IPS DF 19.7 (cell line): ENCODE results near the gene MGAT5B.
"Not testable (repeated sequence)": the region's sequence is repeated elsewhere in the genome, so short reads cannot be mapped to it uniquely, and the experiment has no call there.

Source experiments
- DNase-seq: peaks from one replicate; pipeline ENCODE4 v3.0.0-alpha.2; 2013; ENCODE audit warnings: low read depth, low spot score

MGAT5B gene

GRCh38 chr17:76848670-76849069, 19.5 kb upstream of the MGAT5B start:
- no peak for DNase-seq

DNA sequence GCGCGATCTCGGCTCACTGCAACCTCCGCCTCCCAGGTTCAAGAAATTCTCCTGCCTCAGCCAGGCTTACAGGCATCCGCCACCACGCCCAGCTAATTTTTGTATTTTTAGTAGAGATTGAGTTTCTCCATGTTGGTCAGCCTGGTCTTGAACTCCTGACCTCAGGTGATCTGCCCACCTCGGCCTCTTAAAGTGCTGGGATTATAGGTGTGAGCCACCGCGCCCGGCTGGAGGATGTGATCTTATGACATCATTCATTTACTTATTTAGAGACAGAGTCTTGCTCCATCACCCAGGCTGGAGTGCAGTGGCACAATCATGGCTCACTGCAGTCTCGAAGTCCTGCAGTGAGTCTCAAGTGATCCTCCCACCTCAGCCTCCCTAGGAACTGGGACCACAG, 19.0 kb upstream of the MGAT5B start:
- DNase-seq: not testable (repeated sequence)

- DNase-seq: no peak
Measured at GRCh38 chr17:76852843-76853242, 15.4 kb upstream of the MGAT5B start.

- DNase-seq: no peak
Measured at GRCh38 chr17:76855105-76855504, 13.1 kb upstream of the MGAT5B start.

DNA sequence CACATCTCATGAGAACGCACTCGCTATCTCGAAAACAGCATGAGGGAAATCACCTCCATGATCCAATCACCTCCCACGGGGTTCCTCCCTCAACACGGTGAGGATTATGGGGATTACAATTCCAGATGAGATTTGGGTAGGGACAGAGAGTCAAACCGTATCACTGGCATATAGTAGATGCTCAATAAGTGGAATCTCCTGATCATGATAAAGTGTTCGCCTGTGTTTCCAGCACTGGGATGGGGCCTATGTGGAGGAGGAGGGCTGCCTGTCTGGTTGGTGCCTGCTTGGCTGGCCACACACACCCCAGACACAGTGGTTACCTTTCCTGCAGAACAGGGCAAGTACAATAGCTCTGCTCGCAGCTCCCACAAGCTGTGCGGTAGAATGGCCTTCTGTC, 6.1 kb upstream of the MGAT5B start:
- no peak for DNase-seq

DNA sequence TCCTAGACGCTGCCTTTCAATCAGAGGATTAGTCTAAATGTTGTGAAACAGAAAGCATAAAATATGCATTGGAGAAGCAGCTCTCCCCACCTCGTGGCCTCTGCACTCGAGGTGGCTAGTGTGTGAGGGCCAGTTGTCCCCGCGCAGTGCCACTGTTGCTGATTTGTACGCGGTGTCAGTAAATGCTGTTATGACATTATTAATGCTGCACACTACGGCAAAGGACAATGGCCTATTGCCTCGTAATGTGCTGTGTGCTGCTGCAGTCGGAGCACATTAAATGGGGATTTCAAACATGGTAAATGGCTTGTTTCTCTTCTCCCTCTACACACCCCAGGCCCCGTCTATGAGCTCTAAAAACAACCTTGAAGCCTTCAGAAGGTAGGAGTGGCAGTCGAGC, 5.7 kb upstream of the MGAT5B start:
- no peak for DNase-seq

- no peak for DNase-seq
Measured at GRCh38 chr17:76864024-76864423, 4.2 kb upstream of the MGAT5B start.

DNA sequence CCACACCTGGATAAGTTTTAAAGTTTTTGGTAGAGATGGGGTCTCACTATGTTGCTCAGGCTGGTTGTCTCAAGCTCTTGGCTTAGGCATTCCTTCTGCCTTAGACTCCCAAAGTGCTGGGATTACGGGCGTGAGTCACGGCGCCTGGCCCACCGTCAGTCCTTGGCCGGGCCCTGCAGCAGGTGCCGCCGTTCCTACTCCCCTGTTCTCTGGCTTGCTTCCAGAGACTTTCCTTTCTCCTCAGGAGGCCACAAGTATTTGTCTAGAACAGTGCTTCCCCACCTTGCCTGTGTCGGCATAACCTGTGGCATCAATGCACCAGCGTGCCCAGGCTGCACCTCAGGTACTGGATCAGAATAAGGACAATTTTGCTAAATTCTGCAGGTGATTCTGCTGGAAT, 3.0 kb upstream of the MGAT5B start:
- no peak for DNase-seq

GRCh38 chr17:76866203-76866602, 2.0 kb upstream of the MGAT5B start:
- DNase-seq: no peak

DNA sequence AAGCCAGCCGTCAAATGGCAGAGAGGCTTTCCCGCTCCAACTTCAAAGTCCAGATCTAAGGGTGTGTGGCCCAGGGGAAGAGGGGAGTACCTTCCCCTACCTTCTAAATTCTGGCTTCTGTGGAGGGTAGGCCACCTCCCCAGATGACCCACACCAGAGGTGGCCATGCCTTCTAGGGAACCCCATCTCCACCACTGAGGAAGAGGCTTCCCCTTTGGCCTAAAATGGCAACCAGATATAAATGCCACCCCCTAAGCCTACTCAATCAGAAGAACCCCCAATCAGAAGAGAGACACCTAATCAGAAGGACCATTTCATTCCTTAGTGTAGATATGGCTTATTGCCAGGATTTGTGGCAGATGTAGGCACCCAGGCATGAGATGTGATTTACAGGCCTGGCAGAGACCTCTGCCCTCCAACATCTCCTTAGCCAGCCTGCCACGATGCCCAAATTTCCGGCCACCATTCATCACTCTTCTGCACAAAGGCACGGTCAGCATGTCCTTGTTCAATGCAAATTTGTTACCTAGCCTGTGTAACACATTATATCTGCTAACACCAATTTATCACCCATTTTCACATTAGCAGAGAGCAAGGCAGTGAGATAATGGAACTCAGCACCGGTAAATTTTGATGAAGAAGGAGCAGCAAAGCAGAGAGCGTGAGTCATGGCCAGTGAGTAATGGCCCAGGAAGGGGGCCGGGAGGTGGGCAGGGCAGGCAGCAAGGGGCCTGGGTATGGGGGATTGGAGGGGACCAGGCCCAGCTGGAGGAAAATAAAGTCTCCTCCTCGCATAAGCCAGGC, 1.2 kb upstream of the MGAT5B start:
- DNase-seq: no peak

DNA sequence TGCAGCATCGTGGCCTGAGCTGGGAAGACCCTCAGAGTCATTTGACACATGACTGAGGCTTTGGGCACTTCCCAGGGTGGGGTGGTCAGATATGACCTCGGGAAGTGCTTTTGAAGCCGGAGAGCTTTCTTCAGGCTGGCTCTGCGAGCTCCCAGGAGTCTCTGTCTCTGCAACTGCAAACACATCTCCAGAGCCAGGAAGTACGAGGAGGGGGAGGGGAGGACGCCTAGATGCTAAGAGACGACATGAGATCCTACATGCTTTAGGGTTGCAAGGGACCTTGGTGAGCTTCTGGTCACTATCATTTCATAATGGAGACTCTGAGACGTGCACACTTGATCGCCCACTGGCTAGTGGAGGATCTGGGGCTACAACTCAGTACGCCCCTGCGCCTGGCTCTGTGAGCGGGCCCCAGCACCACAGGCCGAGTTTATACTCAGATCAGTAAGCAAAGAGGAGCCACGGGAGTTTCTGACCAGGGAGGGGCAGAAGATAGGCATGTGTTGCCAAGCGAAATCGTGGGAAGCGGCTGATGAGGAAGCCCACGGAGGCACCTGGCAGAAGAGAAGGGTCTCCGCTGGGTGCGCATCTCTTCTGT, 527 bp upstream of the MGAT5B start:
- no peak for DNase-seq

DNA sequence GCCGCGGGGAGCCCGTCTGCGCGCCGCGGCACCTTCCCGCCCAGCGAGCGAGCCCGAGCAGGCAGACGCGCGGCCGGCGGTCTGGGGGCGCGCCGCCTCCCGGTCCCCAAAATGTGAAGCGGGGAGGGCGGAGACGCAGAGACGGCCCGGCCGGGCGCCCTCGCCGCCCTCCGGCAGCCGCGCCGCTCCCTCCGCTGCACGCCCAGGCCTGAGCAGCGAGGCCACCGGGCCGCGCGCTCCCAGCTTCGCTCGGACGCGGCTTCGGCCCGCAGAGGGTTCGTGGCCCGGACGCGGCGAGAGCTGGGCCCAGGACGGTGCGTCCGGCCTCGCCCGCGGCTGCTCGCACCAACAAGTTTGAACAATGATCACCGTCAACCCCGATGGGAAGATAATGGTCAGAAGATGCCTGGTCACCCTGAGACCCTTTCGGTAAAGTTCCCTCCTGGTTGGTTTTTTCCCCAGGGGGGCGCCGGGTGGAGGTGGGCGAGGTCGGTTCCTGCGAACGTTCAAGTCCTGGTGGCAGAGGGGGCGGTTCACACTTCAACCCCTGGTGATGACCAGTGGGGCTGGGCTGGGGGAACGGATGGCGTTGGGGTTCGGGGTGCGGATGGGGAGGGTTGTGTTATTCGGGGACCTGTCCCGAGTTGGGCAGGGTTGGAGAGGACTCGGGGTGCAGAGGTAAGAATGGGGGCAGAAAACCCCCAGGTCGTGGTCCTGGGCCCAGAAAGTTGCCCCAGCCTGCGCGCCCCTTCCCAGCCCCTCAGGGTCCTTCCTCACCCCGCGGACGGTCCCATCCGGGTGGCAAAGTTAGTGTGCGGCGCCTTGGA, 678 bp downstream of the MGAT5B start:
- no peak for DNase-seq

DNA sequence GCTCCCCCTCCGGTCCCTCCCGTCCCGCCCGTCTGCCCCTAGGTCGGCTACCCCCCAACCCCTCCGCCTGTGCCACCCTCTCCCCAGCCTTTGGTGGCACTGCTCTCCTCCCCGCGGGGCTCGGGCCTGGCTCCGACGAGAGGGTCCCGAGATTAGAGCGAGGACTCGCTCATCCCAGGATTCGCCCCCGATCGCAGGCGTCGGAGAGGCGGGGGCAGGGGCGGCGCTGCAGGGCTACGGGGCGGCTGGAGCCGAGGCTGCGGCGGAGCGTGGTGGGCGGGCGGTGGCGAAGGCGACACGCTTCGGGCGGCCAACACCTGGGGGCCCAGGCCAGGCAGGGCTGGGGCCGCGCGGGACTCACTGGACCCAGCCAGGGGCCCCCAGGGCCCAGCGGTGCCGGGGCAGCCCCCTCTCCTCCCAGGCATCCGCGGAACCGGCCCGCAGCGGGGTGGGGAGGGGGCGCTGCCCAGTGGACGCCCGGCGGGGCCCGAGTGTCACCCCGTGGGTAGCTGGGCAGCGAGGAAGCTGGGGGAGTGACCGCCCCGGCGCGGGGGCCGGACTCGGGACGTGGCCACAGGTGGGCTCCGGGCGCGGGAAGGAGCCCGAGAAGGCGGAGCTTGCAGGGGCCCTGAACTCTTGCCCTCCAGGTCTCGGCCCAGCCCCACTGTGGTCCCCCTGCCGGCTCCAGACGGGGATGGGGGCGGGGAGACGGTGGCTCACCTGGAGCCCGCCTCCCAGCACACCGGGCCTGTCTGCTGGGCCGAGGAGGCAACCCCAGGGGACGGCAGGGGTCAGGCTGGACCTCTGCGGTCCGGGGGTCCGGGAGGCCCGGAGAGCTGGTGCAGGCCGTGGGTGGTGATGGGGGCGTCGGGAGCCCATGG, 1.5 kb downstream of the MGAT5B start:
- DNase-seq: no peak

DNA sequence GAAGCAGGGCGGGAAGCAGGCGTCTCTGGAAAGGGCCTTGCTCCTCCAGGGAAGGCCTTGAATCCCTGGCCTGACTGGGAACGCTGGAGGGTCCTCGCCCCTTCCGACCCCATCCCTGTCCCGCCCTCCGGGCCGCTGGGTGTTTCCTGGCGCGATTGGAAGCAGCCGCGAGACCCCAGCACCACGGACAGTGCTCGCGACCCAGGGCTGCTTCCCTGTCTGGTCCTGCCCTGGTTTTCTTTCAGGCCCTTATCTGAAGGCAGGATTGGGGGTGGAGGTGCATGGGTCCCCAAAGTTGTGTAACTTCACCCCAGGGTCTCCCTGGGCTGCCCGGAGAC, 2.1 kb downstream of the MGAT5B start:
- no peak for DNase-seq

- no peak for DNase-seq
Measured at GRCh38 chr17:76871668-76872067, 3.5 kb downstream of the MGAT5B start.

DNA sequence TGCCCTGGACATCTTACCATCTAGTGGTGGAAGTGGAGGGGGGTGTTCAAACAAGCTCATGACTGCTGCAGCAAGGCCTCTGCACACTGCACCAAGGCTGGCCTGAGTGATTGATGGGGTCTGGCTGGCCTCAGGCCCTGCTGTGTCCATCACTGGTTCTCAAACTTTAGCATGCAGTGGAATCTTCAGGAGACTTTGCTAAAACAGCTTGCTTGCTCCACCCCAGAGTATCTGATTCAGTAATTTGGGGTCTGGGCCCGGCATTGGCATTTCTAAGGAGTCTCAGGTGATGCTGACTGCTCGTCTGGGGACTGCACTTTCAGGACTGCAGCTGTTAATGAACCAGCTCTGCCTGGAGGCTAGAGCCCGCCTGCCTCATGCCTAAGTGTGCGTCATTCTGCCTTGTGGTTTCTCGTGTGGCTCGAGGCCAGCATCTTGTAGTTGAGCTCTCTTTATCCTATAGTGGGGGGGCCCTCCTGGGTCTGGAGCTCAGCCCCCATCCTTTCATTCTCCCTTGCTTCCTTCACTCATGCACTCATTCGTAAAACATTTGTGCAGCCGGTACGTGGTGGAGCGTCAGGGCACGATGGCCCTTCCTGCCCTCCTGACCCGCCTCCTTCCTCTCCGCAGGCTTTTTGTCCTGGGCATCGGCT, 4.1 kb downstream of the MGAT5B start:
- DNase-seq: no peak

- no peak for DNase-seq
Measured at GRCh38 chr17:76872874-76873221, 4.6 kb downstream of the MGAT5B start.

GRCh38 chr17:76873856-76874255, 5.7 kb downstream of the MGAT5B start:
- DNase-seq: no peak

DNA sequence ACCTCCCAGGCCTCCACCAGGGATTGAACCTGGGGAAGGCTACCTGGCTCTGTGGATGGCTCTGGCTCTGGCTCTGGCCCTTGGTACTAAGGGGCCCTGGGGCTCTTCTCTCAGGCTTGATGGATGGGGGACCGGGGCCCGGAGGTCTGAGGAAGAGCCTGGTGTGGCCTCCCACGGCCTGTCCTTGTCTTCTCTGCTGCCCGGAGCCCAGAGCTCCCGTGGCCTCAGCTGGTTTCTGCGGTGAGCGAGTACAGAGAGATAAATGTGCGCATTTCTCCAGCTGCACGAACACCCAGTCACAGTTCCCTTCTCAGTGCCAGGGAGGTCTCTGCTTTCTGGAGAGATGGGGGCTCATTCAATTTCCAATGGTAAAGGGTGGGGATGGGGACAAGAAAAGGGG, 9.2 kb downstream of the MGAT5B start:
- DNase-seq: no peak

DNA sequence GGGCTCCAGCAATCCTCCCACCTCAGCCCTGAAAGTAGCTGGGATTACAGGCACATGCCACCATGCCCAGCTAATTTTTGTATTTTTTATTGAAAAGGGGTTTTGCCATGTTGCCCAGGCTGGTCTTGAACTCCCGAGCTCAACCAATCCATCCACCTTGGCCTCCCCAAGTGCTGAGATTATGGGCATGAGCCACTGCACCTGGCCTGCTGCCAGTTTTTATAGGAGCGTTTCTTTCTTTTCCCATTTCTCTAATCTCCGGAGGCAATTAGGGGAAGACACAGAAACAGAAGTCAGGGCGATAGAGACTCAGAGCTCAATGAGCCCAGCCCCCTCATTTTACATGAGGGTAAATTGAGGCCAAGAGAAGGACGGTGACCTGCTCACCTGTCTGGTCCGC, 10.4 kb downstream of the MGAT5B start:
- DNase-seq: no peak

- no peak for DNase-seq
Measured at GRCh38 chr17:76879254-76879653, 11.1 kb downstream of the MGAT5B start.
